ENCODE data around the gene TMEM243.
"Not testable (repeated sequence)": the region's sequence is repeated elsewhere in the genome, so short reads cannot be mapped to it uniquely, and the experiment has no call there.

TMEM243 gene

GRCh38 chr7:87213811-87214210, 5.7 kb downstream of the TMEM243 start:
- no peak for DNase-seq (ENCODE audit: low read depth)
- no peak overlapping the region for H3K4me3 ChIP-seq (ENCODE audit: low read depth, low read length)

GRCh38 chr7:87213252-87213651, 6.3 kb downstream of the TMEM243 start:
- H3K4me3 ChIP-seq (ENCODE audit: low read depth, low read length), result no peak overlapping the region
- no peak for DNase-seq (ENCODE audit: low read depth)

GRCh38 chr7:87212498-87212897, 7.0 kb downstream of the TMEM243 start:
- DNase-seq (ENCODE audit: low read depth), result no peak
- H3K4me3 ChIP-seq (ENCODE audit: low read depth, low read length), result no peak overlapping the region

GRCh38 chr7:87210506-87210905, 9.0 kb downstream of the TMEM243 start:
- H3K4me3 ChIP-seq (ENCODE audit: low read depth, low read length), result no peak overlapping the region
- no peak for DNase-seq (ENCODE audit: low read depth)

- DNase-seq (ENCODE audit: low read depth), result no peak
Observed at GRCh38 chr7:87209295-87209924, 10.1 kb downstream of the TMEM243 start.

GRCh38 chr7:87206361-87206760, 13.2 kb downstream of the TMEM243 start:
- H3K4me3 ChIP-seq (ENCODE audit: low read depth, low read length), result no peak overlapping the region
- no peak for DNase-seq (ENCODE audit: low read depth)

More at GRCh38 chr7:87209295-87209924, 10.1 kb downstream of the TMEM243 start:
- H3K4me3 ChIP-seq (ENCODE audit: low read depth, low read length), result no peak overlapping the region

- not testable (repeated sequence) for H3K4me3 ChIP-seq (ENCODE audit: low read depth, low read length); DNase-seq (ENCODE audit: low read depth)
Observed at GRCh38 chr7:87205701-87206100, 13.8 kb downstream of the TMEM243 start.

- DNase-seq (ENCODE audit: low read depth), result no peak
- no peak overlapping the region for H3K4me3 ChIP-seq (ENCODE audit: low read depth, low read length)
Observed at GRCh38 chr7:87204933-87205332, 14.6 kb downstream of the TMEM243 start.

GRCh38 chr7:87203929-87204328, 15.6 kb downstream of the TMEM243 start:
- not testable (repeated sequence) for DNase-seq (ENCODE audit: low read depth); H3K4me3 ChIP-seq (ENCODE audit: low read depth, low read length)

- no peak for DNase-seq (ENCODE audit: low read depth)
- no peak overlapping the region for H3K4me3 ChIP-seq (ENCODE audit: low read depth, low read length)
Observed at GRCh38 chr7:87202705-87203104, 16.8 kb downstream of the TMEM243 start.

GRCh38 chr7:87202208-87202607, 17.3 kb downstream of the TMEM243 start:
- DNase-seq (ENCODE audit: low read depth), result no peak
- H3K4me3 ChIP-seq (ENCODE audit: low read depth, low read length), result no peak overlapping the region

GRCh38 chr7:87199700-87200450, 19.7 kb downstream of the TMEM243 start:
- H3K4me3 ChIP-seq (ENCODE audit: low read depth, low read length), result no peak overlapping the region
- DNase-seq (ENCODE audit: low read depth), result no peak

- DNase-seq (ENCODE audit: low read depth), result no peak
- no peak overlapping the region for H3K4me3 ChIP-seq (ENCODE audit: low read depth, low read length)
Observed at GRCh38 chr7:87199241-87199640, 20.3 kb downstream of the TMEM243 start.

GRCh38 chr7:87193912-87194311, 25.6 kb downstream of the TMEM243 start:
- DNase-seq (ENCODE audit: low read depth), result no peak
- H3K4me3 ChIP-seq (ENCODE audit: low read depth, low read length), result no peak overlapping the region

GRCh38 chr7:87192784-87193487, 26.6 kb downstream of the TMEM243 start:
- no peak for DNase-seq (ENCODE audit: low read depth)
- H3K4me3 ChIP-seq (ENCODE audit: low read depth, low read length), result no peak overlapping the region

- DNase-seq (ENCODE audit: low read depth), result no peak
- no peak overlapping the region for H3K4me3 ChIP-seq (ENCODE audit: low read depth, low read length)
Observed at GRCh38 chr7:87190783-87191182, 28.7 kb downstream of the TMEM243 start.

GRCh38 chr7:87188930-87189329, 30.6 kb downstream of the TMEM243 start:
- no peak overlapping the region for H3K4me3 ChIP-seq (ENCODE audit: low read depth, low read length)
- no peak for DNase-seq (ENCODE audit: low read depth)

GRCh38 chr7:87187120-87187519, 32.4 kb downstream of the TMEM243 start:
- no peak overlapping the region for H3K4me3 ChIP-seq (ENCODE audit: low read depth, low read length)
- DNase-seq (ENCODE audit: low read depth), result no peak

- no peak overlapping the region for H3K4me3 ChIP-seq (ENCODE audit: low read depth, low read length)
- DNase-seq (ENCODE audit: low read depth), result no peak
Observed at GRCh38 chr7:87179180-87179579, 40.4 kb downstream of the TMEM243 start.

- DNase-seq (ENCODE audit: low read depth), result no peak
- no peak overlapping the region for H3K4me3 ChIP-seq (ENCODE audit: low read depth, low read length)
Observed at GRCh38 chr7:87178320-87178719, 41.2 kb downstream of the TMEM243 start.

Measured in skeletal muscle cell (primary cell).